ENCODE results near the gene HES4.

GRCh38 chr1:985126-985525, 14.8 kb downstream of the HES4 start:
- TF ChIP-seq EZH2 (IDR thresholded peaks at IDR 0.05; ENCODE audit: borderline replicate concordance, low read depth, low read length, severe bottlenecking), result no peak
- TF ChIP-seq, protein P1, sequence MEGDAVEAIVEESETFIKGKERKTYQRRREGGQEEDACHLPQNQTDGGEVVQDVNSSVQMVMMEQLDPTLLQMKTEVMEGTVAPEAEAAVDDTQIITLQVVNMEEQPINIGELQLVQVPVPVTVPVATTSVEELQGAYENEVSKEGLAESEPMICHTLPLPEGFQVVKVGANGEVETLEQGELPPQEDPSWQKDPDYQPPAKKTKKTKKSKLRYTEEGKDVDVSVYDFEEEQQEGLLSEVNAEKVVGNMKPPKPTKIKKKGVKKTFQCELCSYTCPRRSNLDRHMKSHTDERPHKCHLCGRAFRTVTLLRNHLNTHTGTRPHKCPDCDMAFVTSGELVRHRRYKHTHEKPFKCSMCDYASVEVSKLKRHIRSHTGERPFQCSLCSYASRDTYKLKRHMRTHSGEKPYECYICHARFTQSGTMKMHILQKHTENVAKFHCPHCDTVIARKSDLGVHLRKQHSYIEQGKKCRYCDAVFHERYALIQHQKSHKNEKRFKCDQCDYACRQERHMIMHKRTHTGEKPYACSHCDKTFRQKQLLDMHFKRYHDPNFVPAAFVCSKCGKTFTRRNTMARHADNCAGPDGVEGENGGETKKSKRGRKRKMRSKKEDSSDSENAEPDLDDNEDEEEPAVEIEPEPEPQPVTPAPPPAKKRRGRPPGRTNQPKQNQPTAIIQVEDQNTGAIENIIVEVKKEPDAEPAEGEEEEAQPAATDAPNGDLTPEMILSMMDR (IDR thresholded peaks at IDR 0.05; ENCODE audit: extremely low read depth in 1 of 2, insufficient read depth in 1 of 2, low read depth in 1 of 2, low read length in 2 of 2), result no peak
- no peak for TF ChIP-seq POLR2A (IDR thresholded peaks at IDR 0.05; ENCODE audit: low read depth, low read length)
- TF ChIP-seq POLR2AphosphoS5 (IDR thresholded peaks at IDR 0.05; ENCODE audit: insufficient read depth, low read depth, low read length), result no peak
